Endometrium (tissue), 2 donors: ENCODE measurements around the gene PDIA2.

ENCODE experiments used
- FAIRE-seq: peaks from 2 replicates; lab custom pipeline; 2012; peaks lifted over from hg19 to GRCh38; lab: Jason Lieb, UNC
- donor health status: control.
- donor health status: control.

Gene PDIA2

GRCh38 chr16:280552-280951 lies 2.4 kb upstream of the PDIA2 start, which contains the start of gene ARHGDIG:
Gene ARHGDIG (plus strand): TSS chr16:280591. CDS start chr16:280681, 90 bp downstream.
- FAIRE-seq, result no peak

- no peak for FAIRE-seq
Measured at GRCh38 chr16:280991-281659, 1.8 kb upstream of the PDIA2 start.

GRCh38 chr16:281660-282255 lies 1.2 kb upstream of the PDIA2 start:
- FAIRE-seq, result no peak

- no peak for FAIRE-seq
Measured at GRCh38 chr16:282491-282890, 473 bp upstream of the PDIA2 start.

- FAIRE-seq, result no peak
Measured at GRCh38 chr16:284204-285120, 1.5 kb downstream of the PDIA2 start.

- no peak for FAIRE-seq
Measured at GRCh38 chr16:285146-286055, 2.4 kb downstream of the PDIA2 start.

GRCh38 chr16:286491-287297 lies 3.7 kb downstream of the PDIA2 start:
- no peak for FAIRE-seq

GRCh38 chr16:287298-287811 lies 4.4 kb downstream of the PDIA2 start:
- no peak for FAIRE-seq

GRCh38 chr16:287981-288920 lies 5.3 kb downstream of the PDIA2 start:
- FAIRE-seq, result no peak

GRCh38 chr16:289395-289997 lies 6.5 kb downstream of the PDIA2 start:
- FAIRE-seq, result no peak

- no peak for FAIRE-seq
Measured at GRCh38 chr16:290015-290680, 7.2 kb downstream of the PDIA2 start.

GRCh38 chr16:290681-291405 lies 7.9 kb downstream of the PDIA2 start:
- no peak for FAIRE-seq

GRCh38 chr16:291539-291938 lies 8.6 kb downstream of the PDIA2 start:
- no peak for FAIRE-seq

GRCh38 chr16:293043-293775 lies 10.2 kb downstream of the PDIA2 start:
- no peak for FAIRE-seq

- no peak for FAIRE-seq
Measured at GRCh38 chr16:296276-296675, 13.3 kb downstream of the PDIA2 start.

GRCh38 chr16:296806-297510 lies 14.0 kb downstream of the PDIA2 start:
- no peak for FAIRE-seq

GRCh38 chr16:297832-298231 lies 14.9 kb downstream of the PDIA2 start:
- FAIRE-seq, result no peak
